RWPE2 (cell line): Measurements from ENCODE around the gene PELO.

Experiments used
- ATAC-seq: fragments of 200-7000 bp; cut with Tn5 transposase; 3 replicates; pipeline ENCODE4 v1.9.1; 2021; ENCODE audit warnings: low read depth
- DNase-seq: peaks from one replicate; pipeline ENCODE4 v3.0.0-alpha.2; 2020; ENCODE audit warnings: low spot score
- H3K27ac ChIP-seq: fragments of 450-650 bp; 2 replicates; pipeline ENCODE4 v1.5.1; 2017; ENCODE audit warnings: mild to moderate bottlenecking; ENCODE audit not compliant: poor library complexity, severe bottlenecking
- H3K27me3 ChIP-seq: fragments of 250-450 bp; sonication (Bioruptor Pico); 2 replicates; pipeline ENCODE4 v1.5.1; 2021; ENCODE audit warnings: mild to moderate bottlenecking, moderate library complexity; ENCODE audit not compliant: insufficient read depth, poor library complexity, severe bottlenecking
- H3K36me3 ChIP-seq: fragments of 250-450 bp; sonication (Bioruptor Pico); 2 replicates; pipeline ENCODE4 v1.5.1; 2020; ENCODE audit warnings: low read depth, mild to moderate bottlenecking, moderate library complexity
- H3K4me1 ChIP-seq: fragments of 250-450 bp; sonication (Bioruptor Pico); 2 replicates; pipeline ENCODE4 v1.5.1; 2021; ENCODE audit warnings: mild to moderate bottlenecking, moderate library complexity; ENCODE audit not compliant: insufficient read depth, poor library complexity, severe bottlenecking
- H3K4me3 ChIP-seq: fragments of 250-450 bp; sonication (Bioruptor Pico); 2 replicates; pipeline ENCODE4 v1.5.1; 2021; ENCODE audit warnings: mild to moderate bottlenecking, moderate library complexity; ENCODE audit not compliant: severe bottlenecking
- H3K9me3 ChIP-seq: fragments of 250-450 bp; sonication (Bioruptor Pico); 2 replicates; pipeline ENCODE4 v1.5.1; 2021; ENCODE audit warnings: mild to moderate bottlenecking, moderate library complexity; ENCODE audit not compliant: severe bottlenecking
- TF ChIP-seq, protein P1 (sequence below): fragments of 450-650 bp; IDR thresholded peaks from one replicate; pipeline ENCODE4 v1.5.1; 2017; ENCODE audit warnings: mild to moderate bottlenecking, moderate library complexity; ENCODE audit not compliant: poor library complexity, severe bottlenecking

The PELO gene

DNA sequence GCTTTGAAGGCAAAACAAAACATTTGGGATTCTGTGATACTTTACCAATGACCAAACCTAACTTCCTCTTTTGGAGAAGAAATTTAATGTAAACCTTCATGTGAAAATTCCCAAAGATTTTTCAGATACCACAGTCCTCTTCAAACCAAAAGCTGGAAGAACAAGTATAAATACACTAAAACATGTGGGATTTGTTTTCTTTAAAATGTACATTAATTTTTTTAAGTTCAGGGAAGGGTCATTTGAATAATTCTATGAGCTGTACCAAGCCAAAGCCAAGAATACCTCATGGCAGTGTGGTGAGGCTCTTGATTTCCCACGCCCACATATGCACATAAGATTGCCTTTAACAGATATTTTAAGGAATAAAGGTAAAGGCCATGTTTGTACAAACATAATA lies 28.4 kb upstream of the PELO start:
- no peaks in the 10 kb centered on the region for H3K9me3 ChIP-seq
- no peaks in the 10 kb centered on the region for H3K36me3 ChIP-seq
- DNase-seq = no peak
- no peaks in the 10 kb centered on the region for H3K27me3 ChIP-seq
- TF ChIP-seq, protein P1, sequence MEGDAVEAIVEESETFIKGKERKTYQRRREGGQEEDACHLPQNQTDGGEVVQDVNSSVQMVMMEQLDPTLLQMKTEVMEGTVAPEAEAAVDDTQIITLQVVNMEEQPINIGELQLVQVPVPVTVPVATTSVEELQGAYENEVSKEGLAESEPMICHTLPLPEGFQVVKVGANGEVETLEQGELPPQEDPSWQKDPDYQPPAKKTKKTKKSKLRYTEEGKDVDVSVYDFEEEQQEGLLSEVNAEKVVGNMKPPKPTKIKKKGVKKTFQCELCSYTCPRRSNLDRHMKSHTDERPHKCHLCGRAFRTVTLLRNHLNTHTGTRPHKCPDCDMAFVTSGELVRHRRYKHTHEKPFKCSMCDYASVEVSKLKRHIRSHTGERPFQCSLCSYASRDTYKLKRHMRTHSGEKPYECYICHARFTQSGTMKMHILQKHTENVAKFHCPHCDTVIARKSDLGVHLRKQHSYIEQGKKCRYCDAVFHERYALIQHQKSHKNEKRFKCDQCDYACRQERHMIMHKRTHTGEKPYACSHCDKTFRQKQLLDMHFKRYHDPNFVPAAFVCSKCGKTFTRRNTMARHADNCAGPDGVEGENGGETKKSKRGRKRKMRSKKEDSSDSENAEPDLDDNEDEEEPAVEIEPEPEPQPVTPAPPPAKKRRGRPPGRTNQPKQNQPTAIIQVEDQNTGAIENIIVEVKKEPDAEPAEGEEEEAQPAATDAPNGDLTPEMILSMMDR = no peak
- no peaks in the 10 kb centered on the region for H3K4me1 ChIP-seq
- no peak overlapping the region for H3K4me3 ChIP-seq
- H3K27ac ChIP-seq = no peak overlapping the region
- ATAC-seq = no peak

DNA sequence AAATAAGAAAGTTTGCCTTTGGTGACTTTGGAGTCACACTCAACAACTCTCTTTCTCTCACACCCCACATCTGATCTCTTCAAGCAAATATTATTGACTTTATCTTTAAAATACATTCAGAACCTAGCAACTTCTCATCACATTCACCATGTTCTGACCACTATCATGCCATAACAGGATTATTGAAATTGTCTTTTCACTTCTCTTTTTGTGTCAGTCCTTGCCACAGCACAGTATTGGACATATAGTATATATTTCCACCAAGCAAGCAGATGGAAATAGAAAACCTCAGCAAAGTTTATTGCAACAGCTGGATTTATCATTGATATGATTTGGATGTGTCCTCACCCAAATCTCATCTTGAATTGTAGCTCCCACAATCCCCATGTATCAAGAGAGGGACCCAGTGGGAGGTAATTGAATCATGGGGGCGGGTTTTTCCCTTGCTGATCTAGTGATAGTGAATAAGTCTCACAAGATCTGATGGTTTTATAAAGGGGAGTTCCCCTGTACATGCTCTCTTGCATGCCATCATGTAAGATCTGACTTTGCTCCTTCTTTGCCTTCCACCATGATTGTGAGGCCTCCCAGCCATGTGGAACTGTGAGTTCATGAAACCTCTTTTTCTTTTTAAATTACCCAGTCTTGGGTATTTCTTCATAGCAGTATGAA lies 26.9 kb upstream of the PELO start:
- TF ChIP-seq, protein P1 = no peak
- Histone ChIP-seq H3K9me3 (no peaks in the 10 kb centered on the region), H3K27me3 (no peaks in the 10 kb centered on the region), H3K36me3 (no peaks in the 10 kb centered on the region), H3K27ac (no peak overlapping the region), H3K4me1 (no peaks in the 10 kb centered on the region), H3K4me3 (no peak overlapping the region)
- DNase-seq (no peak), ATAC-seq (no peak)

- H3K27ac ChIP-seq = no peak overlapping the region
- H3K4me1 ChIP-seq = no peaks in the 10 kb centered on the region
- DNase-seq (no peak), ATAC-seq (no peak)
- no peaks in the 10 kb centered on the region for H3K27me3 ChIP-seq
- TF ChIP-seq, protein P1 = no peak
- H3K4me3 ChIP-seq = no peak overlapping the region
- no peaks in the 10 kb centered on the region for H3K36me3 ChIP-seq
- H3K9me3 ChIP-seq = no peaks in the 10 kb centered on the region
Observed at GRCh38 chr5:52767217-52767743, 20.4 kb upstream of the PELO start.

DNA sequence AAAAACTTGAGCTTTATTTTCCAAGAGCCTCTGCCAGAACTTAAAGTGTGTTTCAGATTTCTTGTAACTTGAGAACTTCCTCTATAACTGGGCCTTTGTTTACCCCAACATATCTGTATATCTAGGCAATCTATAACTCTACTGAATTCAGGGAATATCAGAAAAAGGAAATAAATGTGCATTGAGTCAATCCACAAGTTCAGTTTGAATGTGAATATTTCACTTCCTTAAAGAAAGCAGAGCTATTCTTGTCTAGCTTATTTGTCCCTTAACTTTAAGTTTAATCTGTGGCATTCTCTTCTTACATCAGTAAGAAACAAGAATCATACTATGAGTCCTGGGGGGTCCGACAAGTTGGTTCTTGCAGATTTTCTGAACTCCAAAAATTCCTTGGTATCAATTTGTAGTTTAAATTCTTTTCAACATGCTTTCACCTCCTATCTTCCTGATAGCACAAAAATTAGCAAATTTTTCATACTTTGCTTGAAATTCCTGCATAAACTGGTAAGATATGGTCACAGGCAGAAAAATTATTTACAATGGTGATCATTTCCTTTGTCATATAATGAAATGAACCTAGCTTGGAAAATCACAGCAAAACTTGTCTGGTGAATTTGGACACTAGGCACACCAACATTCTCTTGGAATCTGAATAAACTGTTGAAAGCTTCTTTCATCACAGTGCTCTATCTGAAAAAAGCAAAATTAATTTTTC lies 19.8 kb upstream of the PELO start:
- DNase-seq (no peak), ATAC-seq (no peak)
- no peak overlapping the region for H3K27ac ChIP-seq
- H3K36me3 ChIP-seq = no peaks in the 10 kb centered on the region
- H3K9me3 ChIP-seq = no peaks in the 10 kb centered on the region
- no peak overlapping the region for H3K4me3 ChIP-seq
- no peaks in the 10 kb centered on the region for H3K4me1 ChIP-seq
- TF ChIP-seq, protein P1 = no peak
- no peaks in the 10 kb centered on the region for H3K27me3 ChIP-seq

DNA sequence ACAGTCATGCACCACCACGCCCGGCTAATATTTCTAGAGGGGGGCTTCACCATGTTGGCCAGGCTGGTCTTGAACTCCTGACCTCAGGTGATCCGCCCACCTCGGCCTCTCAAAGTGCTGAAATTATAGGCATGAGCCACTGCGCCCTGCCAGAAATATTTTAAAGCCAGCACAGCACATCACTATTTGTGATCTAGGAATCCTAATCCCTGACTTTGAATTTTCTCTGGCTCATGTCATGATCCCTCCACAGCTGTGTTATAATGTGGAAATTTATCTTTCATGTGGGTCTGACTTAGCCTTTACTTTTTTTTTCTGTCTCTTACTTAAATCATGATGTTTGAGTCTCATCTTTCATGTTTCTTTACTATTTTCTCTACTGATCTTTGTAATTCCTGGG lies 18.7 kb upstream of the PELO start:
- TF ChIP-seq, protein P1 = no peak
- ATAC-seq = no peak
- no peaks in the 10 kb centered on the region for H3K4me1 ChIP-seq
- no peaks in the 10 kb centered on the region for H3K36me3 ChIP-seq
- H3K9me3 ChIP-seq = no peaks in the 10 kb centered on the region
- no peak overlapping the region for H3K27ac ChIP-seq
- peaks cover 8% of the 10 kb centered on the region for H3K27me3 ChIP-seq
- H3K4me3 ChIP-seq = no peak overlapping the region
- DNase-seq = no peak
